ENCODE measurements around the gene BMPR1B.
"Not testable (repeated sequence)": the region's sequence is repeated elsewhere in the genome, so short reads cannot be mapped to it uniquely, and the experiment has no call there.

BMPR1B gene

DNA sequence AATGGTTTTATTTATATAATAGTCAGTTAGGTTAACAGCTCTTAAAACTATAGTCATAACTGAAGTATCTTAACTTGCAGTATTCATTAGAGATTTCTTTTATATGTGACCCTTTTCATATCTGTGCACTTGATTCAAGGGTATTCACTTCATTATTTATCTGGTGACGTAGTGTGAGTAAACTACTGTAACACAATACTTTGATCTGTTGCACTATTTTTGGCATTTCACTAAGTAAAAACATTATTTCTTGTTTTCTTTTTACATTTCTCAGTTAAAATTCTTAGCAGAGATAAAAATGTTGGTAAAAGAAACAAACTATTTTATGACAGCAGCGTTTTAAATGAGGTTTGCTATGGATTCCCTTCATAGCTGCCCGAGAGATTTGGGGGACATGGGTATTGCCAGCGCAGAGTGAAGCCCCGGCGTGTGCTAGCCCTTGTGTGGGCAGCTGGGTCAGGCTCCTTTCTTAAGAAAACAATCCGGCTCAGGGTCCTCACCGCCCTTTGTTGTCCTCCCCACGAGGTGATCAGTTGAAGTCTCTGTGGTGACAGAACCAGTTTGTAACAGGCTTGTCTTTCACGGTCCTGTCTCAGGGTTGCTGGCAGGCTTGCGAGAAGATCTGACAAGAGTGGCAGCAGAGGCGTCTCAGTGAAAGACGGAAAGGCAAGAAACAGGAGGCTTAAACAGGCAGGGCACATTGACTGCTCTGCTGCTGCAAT is 293.4 kb downstream of the BMPR1B start:
- DNase-seq (ENCODE audit: low read depth in 2 of 2): no peak
- TF ChIP-seq, protein P1, sequence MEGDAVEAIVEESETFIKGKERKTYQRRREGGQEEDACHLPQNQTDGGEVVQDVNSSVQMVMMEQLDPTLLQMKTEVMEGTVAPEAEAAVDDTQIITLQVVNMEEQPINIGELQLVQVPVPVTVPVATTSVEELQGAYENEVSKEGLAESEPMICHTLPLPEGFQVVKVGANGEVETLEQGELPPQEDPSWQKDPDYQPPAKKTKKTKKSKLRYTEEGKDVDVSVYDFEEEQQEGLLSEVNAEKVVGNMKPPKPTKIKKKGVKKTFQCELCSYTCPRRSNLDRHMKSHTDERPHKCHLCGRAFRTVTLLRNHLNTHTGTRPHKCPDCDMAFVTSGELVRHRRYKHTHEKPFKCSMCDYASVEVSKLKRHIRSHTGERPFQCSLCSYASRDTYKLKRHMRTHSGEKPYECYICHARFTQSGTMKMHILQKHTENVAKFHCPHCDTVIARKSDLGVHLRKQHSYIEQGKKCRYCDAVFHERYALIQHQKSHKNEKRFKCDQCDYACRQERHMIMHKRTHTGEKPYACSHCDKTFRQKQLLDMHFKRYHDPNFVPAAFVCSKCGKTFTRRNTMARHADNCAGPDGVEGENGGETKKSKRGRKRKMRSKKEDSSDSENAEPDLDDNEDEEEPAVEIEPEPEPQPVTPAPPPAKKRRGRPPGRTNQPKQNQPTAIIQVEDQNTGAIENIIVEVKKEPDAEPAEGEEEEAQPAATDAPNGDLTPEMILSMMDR (IDR thresholded peaks at IDR 0.05; ENCODE audit: low read depth, low read length): no peak
- no peak overlapping the region for H3K4me3 ChIP-seq (replicated peaks in 1 of 2; ENCODE audit: low read depth in 2 of 2, low read length in 2 of 2)

DNA sequence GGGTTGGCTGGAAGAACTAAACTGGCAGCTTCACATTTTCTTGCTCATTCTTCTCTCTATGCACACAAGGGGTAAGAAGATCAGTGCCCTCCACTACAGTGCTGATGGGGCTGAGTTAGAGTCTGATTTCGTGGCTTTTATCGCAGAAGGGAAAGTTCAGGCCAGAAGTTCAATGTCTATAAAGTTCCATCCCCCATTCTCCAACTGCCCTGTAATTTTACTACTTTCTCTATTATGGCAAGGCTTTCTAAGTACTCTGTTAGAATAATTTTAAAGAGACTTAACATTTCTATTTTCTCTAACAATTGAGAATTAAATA is 293.9 kb downstream of the BMPR1B start:
- TF ChIP-seq, protein P1 (IDR thresholded peaks at IDR 0.05; ENCODE audit: low read depth, low read length): no peak
- DNase-seq (ENCODE audit: low read depth in 2 of 2): no peak
- no peak overlapping the region for H3K4me3 ChIP-seq (replicated peaks in 1 of 2; ENCODE audit: low read depth in 2 of 2, low read length in 2 of 2)

DNA sequence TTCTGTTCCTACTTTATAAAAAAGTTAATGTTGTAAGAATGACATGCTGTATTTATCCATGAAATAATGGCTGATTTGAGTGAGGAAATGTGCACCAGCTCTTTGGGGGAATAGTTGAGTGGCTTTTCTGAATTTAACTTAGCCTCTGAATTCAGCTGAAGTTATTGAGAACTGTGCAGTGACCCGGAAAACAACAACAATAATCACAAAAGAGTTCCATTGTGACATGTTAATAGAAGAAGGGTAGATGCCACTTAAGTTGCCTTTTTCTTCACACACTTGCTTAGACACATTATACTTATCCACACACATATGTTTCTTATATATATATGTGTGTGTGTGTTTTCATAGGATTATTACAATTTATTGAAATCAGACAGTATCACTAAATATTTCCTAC is 301.2 kb downstream of the BMPR1B start:
- TF ChIP-seq, protein P1 (IDR thresholded peaks at IDR 0.05; ENCODE audit: low read depth, low read length): no peak
- no peak overlapping the region for H3K4me3 ChIP-seq (replicated peaks in 1 of 2; ENCODE audit: low read depth in 2 of 2, low read length in 2 of 2)
- DNase-seq (ENCODE audit: low read depth in 2 of 2): no peak

DNA sequence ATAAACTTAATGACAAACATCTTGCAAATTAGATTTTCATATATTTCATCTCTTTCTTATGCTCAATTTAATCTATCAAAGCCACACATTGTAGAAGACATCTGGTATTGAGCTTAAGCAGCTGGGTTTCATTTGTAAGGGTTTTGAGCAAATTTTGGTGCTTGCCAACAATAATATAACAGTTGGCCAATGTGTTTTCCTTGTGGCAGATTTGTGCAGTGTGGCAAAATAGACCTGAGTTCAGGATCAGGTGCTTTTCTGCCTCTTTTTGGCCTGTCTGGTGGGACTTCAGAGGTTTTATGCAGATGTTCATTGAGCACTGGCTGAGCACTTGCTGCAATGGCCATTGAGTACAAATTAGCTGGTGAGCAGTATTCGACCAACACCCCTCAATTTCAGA is 301.9 kb downstream of the BMPR1B start:
- TF ChIP-seq, protein P1 (IDR thresholded peaks at IDR 0.05; ENCODE audit: low read depth, low read length): no peak
- peak; percentile 39 to 40 for DNase-seq (ENCODE audit: low read depth in 2 of 2)

DNA sequence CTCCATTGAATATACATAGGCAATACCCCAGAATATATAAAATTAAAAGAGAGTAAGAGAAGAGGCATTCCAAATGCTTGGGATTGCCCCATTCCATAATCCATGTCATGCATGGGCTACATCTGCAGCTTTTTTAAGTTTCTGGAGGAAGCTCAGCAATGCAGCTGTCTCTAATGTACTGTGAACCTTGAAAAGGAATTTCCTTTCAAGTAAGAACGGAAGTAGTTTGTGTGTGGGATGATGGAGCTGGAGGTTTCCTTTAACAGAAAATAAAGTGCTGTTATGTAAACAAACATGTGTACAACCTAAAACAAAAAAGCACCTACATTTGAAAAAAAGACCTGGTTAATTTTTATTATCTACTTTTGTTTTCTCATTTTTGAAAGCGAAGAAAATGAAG is 303.5 kb downstream of the BMPR1B start:
- TF ChIP-seq, protein P1 (IDR thresholded peaks at IDR 0.05; ENCODE audit: low read depth, low read length): no peak
- no peak overlapping the region for H3K4me3 ChIP-seq (replicated peaks in 1 of 2; ENCODE audit: low read depth in 2 of 2, low read length in 2 of 2)
- DNase-seq (ENCODE audit: low read depth in 2 of 2): peak; percentile 32 to 51

More for the DNA sequence above, 301.9 kb downstream of the BMPR1B start:
- no peak overlapping the region for H3K4me3 ChIP-seq (replicated peaks in 1 of 2; ENCODE audit: low read depth in 2 of 2, low read length in 2 of 2)

DNA sequence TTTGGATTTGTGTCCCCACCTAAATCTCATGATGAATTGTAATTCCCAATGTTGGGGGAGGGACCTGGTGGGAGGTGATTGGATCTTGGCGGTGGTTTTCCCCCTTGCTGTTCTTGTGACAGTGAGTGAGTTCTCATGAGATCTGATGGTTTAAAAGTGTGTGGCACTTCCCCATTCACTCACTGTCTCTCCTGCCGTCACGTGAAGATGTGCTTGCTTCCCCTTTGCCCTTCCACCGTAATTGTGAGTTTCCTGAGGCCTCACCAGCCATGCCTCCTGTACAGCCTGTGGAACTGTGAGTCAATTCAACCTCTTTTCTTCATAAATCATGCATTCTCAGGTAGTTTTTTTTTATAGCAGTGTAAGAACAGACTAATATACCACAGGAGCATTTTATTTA is 304.0 kb downstream of the BMPR1B start:
- not testable (repeated sequence) for DNase-seq (ENCODE audit: low read depth in 2 of 2); H3K4me3 ChIP-seq (replicated peaks in 1 of 2; ENCODE audit: low read depth in 2 of 2, low read length in 2 of 2)

DNA sequence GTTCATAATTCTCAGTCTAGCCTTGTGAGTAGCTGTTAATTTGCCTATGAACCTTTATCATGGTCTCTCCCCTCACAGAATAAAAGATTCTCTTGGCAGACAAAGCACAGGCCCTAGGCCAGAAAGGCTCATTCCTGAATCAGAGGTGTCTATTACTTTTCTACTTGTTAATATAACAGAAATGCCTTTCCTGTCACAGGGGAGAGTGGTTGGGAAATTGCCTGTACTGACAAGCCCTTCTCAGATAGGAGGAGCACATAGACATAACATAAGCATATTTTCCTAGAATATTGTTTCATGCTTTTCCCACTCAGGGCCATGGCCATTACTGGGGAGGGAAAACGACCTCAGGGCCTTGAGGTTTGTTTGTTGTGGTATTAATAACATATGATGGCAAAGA is 308.3 kb downstream of the BMPR1B start:
- H3K4me3 ChIP-seq (replicated peaks in 1 of 2; ENCODE audit: low read depth in 2 of 2, low read length in 2 of 2): no peak overlapping the region
- TF ChIP-seq, protein P1 (IDR thresholded peaks at IDR 0.05; ENCODE audit: low read depth, low read length): no peak
- peak in 1 of 2 donors; percentile 38 for DNase-seq (ENCODE audit: low read depth in 2 of 2)

All from cardiac fibroblast (primary cell).